AG09319 (cell line): ENCODE results near the gene GJB6.

ENCODE experiments used
- DNase-seq: peaks from one replicate; pipeline ENCODE4 v3.0.0-alpha.2; 2010; ENCODE audit warnings: low read depth; ENCODE audit errors: extremely low read depth
- TF ChIP-seq, protein P1 (sequence below): IDR thresholded peaks from 2 replicates; pipeline ENCODE4 v1.5.1; 2011; ENCODE audit warnings: low read depth, mild to moderate bottlenecking, inconsistent platforms, low read length, moderate library complexity

The GJB6 gene

DNA sequence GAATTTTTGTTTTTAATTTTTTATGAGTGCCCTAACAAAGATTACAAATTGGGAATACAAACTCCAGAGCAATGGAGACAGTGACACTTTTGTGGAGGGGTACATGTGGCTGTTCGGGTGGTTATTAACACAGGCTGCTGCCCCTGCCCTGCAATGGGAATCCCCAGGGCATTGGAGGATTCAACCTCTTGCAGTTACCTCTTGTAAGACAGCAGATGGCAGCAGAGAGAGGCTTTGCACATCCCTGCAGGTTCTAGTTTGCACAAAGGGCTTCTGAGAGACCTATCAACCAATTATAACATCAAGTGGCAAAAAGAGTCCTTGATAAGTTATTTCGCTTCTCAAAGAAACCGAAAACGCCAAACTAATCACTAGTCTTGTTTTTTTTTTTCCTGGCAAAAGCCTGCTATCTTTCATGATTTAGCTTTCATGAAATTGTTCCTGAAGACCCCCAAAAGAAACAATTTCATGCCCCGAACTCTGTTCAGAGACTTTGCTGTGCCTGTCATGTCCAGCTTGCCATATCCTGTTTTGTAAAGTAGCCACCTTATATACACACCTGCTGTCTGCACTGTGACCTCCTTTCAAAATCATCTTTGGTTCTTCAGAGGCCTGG, 49.8 kb downstream of the GJB6 start:
- TF ChIP-seq, protein P1, sequence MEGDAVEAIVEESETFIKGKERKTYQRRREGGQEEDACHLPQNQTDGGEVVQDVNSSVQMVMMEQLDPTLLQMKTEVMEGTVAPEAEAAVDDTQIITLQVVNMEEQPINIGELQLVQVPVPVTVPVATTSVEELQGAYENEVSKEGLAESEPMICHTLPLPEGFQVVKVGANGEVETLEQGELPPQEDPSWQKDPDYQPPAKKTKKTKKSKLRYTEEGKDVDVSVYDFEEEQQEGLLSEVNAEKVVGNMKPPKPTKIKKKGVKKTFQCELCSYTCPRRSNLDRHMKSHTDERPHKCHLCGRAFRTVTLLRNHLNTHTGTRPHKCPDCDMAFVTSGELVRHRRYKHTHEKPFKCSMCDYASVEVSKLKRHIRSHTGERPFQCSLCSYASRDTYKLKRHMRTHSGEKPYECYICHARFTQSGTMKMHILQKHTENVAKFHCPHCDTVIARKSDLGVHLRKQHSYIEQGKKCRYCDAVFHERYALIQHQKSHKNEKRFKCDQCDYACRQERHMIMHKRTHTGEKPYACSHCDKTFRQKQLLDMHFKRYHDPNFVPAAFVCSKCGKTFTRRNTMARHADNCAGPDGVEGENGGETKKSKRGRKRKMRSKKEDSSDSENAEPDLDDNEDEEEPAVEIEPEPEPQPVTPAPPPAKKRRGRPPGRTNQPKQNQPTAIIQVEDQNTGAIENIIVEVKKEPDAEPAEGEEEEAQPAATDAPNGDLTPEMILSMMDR = peak; percentile 91
- DNase-seq = no peak

DNA sequence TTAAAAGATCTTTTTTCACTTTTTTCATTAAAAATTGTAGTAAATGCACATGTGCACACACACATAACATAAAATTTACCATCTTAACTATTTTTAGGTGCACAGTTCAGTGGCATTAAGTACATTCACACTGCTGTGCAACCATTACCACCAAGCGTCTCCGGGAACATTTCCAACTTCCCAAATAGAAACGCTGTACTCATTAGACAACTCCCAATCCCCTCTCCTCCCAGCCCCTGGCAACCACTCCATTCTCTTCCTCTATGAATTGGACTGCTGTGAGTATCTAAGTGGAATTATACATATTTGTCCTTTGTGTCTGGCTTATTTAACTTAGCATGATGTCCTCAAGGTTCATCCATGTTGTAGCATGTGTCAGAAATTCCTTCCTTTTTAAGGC, 50.9 kb downstream of the GJB6 start:
- TF ChIP-seq, protein P1 = no peak
- no peak for DNase-seq

DNA sequence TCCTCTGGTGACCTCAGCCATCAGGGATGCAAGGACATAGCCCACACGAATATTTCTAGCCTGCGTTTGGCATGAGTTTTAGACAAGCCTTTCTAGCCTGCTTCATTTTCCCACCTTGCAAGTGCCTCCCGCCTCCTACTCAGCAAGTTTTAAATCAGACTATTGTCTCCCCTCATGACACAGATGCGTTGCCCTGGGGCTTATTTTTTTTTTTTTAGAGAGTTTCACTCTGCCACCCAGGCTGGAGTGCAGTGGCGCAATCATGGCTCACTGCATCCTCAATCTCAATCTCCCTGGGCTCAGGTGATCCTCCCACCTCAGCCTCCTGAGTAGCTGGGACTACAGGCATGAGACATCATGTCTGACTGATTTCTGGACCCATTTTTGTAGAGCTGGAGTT, 54.0 kb downstream of the GJB6 start:
- TF ChIP-seq, protein P1 = no peak
- no peak for DNase-seq

DNA sequence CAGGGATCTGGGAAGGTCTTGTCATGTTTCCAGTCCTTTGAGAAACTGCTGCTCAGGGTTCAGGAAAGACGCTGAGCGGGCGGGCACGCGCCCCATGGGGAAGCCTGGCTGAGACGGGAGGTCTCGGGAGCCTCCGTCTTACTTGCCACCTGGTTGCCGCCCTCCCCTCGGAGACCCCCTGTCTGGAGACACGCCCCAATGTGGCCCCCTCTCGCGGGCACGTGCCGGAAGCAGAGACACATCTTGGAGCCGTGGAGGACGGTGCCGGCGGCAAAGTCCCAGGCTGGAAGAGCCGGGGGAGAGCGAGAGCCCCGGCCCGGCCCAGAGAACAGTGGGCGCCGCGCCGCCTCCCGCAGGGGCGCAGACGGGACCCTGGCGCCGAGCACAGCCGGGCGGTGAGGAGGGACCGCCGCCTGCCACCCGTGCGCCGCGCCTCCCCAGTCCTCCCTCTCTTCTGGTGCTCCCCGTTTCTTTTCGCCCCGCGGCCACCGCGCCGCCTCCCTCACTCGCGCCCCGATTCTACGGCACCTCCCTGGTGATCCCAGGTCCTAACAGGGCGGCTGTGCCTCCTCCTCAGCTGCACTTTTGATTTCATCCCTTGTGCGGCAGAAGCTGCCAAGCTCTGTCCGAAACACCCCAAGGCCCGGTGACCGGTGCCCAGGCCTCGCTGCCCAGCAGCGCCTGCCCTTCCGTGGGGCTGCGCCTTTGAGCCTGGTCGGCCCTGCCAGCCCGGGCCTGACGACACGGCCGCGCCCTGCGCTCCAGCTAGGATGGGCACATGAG, 54.9 kb downstream of the GJB6 start:
- TF ChIP-seq, protein P1 = no peak

DNA sequence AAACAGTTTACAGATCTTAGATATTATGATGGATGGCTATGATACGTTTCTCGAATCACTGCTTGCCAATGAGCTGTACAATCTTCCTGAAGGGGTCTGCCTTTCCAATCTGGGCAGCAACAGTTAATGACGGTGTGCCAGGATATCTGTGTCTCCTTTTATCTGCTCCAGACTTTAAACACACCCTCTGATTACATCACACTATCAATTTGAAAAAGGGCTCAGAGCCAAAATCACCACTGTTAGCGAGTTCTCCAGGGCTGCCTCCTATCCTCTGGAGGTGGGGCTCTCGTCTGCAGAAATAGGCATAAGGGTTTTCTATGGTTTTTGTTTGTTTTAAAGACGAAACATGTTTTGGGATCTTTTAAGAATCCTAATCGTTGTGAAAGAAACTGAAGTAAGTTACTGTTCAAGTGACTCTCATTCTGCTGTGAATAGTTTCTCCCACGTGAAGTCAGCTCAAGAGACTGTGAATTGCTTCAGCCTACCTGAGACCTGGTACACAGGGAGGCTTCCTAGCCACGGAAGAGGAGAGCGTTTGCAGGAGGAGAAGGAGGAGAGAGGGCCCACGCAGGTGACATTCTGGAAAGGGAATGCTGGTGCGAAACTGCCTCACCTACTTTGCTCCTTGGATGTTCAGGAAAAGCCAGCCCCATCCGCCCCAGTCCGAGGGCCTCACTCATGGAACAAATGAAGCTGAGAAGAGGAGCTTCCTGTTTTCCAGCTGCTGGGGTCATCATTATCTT, 56.0 kb downstream of the GJB6 start:
- no peak for DNase-seq
- TF ChIP-seq, protein P1 = no peak

More for the DNA sequence above, 54.9 kb downstream of the GJB6 start:
- DNase-seq = no peak

DNA sequence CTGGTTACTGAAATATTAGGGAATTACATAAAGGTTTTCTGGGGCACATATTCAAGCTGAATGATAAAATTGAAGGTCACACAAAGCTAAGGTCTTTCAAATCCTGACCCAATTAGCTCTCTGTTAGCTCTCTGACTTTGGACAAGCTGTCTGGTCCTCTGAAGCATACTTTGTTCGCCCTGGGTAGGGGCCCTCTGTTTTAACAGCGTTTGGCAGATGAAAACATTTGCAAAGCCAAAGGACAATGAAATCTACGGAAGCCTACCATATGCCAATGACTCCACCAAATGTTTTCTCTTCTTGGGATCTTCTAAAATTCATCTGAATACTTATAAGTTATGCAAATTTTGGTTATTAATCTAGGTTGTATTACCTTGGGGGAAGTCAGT, 56.7 kb downstream of the GJB6 start:
- DNase-seq = no peak
- TF ChIP-seq, protein P1 = no peak
